MM.1S (cell line): ENCODE measurements around the gene CDKN2D.

Source experiments
- DNase-seq: peaks from one replicate; pipeline ENCODE4 v3.0.0-alpha.2; 2015
- H2AFZ ChIP-seq: fragments of 300-600 bp; sonication (generic); 2 replicates; pipeline ENCODE4 v1.6.0; 2016; ENCODE audit warnings: antibody characterized with exemption, low read length
- H3F3A ChIP-seq: fragments of 300-600 bp; sonication (generic); 2 replicates; pipeline ENCODE4 v1.6.1; 2016; ENCODE audit warnings: mild to moderate bottlenecking, antibody characterized with exemption, low read length, moderate library complexity, mixed read lengths; ENCODE audit not compliant: insufficient read depth
- H3K27ac ChIP-seq: fragments of 300-600 bp; sonication (generic); 2 replicates; pipeline ENCODE4 v1.5.1; 2016; ENCODE audit warnings: mild to moderate bottlenecking, low read length
- H3K27me3 ChIP-seq: fragments of 300-600 bp; sonication (generic); replicated peaks from 2 replicates; pipeline ENCODE4 v1.6.0; 2016; ENCODE audit warnings: low read length; ENCODE audit not compliant: insufficient read depth
- H3K36me3 ChIP-seq: fragments of 300-600 bp; sonication (generic); replicated peaks from 2 replicates; pipeline ENCODE4 v1.6.1; 2016; ENCODE audit warnings: mild to moderate bottlenecking, low read length, mixed read lengths; ENCODE audit not compliant: insufficient read depth
- H3K4me1 ChIP-seq: fragments of 300-600 bp; sonication (generic); 2 replicates; pipeline ENCODE4 v1.6.1; 2016; ENCODE audit warnings: low read length, mixed read lengths
- H3K4me2 ChIP-seq: fragments of 300-600 bp; sonication (generic); 2 replicates; pipeline ENCODE4 v1.6.0; 2016; ENCODE audit warnings: low read depth, low read length
- H3K4me3 ChIP-seq: fragments of 300-600 bp; sonication (generic); 2 replicates; pipeline ENCODE4 v1.5.1; 2016; ENCODE audit warnings: low read length, mixed read lengths
- H3K79me2 ChIP-seq: fragments of 300-600 bp; sonication (generic); 2 replicates; pipeline ENCODE4 v1.6.1; 2016; ENCODE audit warnings: mixed run types, low read length, mixed read lengths
- H3K9ac ChIP-seq: fragments of 300-600 bp; sonication (generic); 2 replicates; pipeline ENCODE4 v1.6.1; 2016; ENCODE audit warnings: low read length, mixed read lengths
- H3K9me2 ChIP-seq: fragments of 300-600 bp; sonication (generic); replicated peaks from 2 replicates; pipeline ENCODE4 v1.6.1; 2016; ENCODE audit warnings: mild to moderate bottlenecking, low read length, mixed read lengths; ENCODE audit not compliant: insufficient read depth
- H3K9me3 ChIP-seq: fragments of 300-600 bp; sonication (generic); replicated peaks from 2 replicates; pipeline ENCODE4 v1.6.1; 2016; ENCODE audit warnings: mild to moderate bottlenecking, low read length, mixed read lengths; ENCODE audit not compliant: insufficient read depth
- H4K20me1 ChIP-seq: fragments of 300-600 bp; sonication (generic); 2 replicates; pipeline ENCODE4 v1.6.1; 2016; ENCODE audit warnings: mild to moderate bottlenecking, low read length, moderate library complexity, mixed read lengths; ENCODE audit not compliant: insufficient read depth
- CTCF ChIP-seq: fragments of 300-600 bp; sonication (generic); IDR thresholded peaks from 2 replicates; pipeline ENCODE4 v1.5.1; 2016; ENCODE audit warnings: antibody characterized with exemption, low read length, mixed read lengths
- EZH2 ChIP-seq: fragments of 300-600 bp; sonication (generic); optimal IDR thresholded peaks from 2 replicates; pipeline ENCODE3; 2017; ENCODE audit warnings: low read depth, mild to moderate bottlenecking, antibody characterized with exemption, low read length, mixed read lengths
- EZH2phosphoT487 ChIP-seq: fragments of 300-600 bp; sonication (generic); IDR thresholded peaks from 2 replicates; pipeline ENCODE4 v1.6.1; 2018; ENCODE audit warnings: antibody characterized with exemption, low read length

The CDKN2D gene

GRCh38 chr19:10517361-10517759 is 51.4 kb downstream of the CDKN2D start, which contains the start of gene S1PR5:
TSS of gene S1PR5 (minus strand) at chr19:10517447. CDS start at chr19:10515011, 2,436 bp downstream.
- Histone ChIP-seq H4K20me1 (no peaks in the 10 kb centered on the region), H3K79me2 (no peaks in the 10 kb centered on the region), H3K4me1 (no peaks in the 10 kb centered on the region), H3K9me2 (no peaks in the 10 kb centered on the region), H3K4me3 (no peak within 1 kb of the TSS), H3K4me2 (peak within 1 kb of the TSS; percentile 27; the same call in 1 of the 2 replicates), H3K27me3 (peaks cover 76% of the 10 kb centered on the region), H3K36me3 (no peaks in the 10 kb centered on the region), H3K27ac (no peak within 1 kb of the TSS), H3K9ac (no peak within 1 kb of the TSS), H3K9me3 (no peaks in the 10 kb centered on the region), H3F3A (no peaks in the 10 kb centered on the region), H2AFZ (no peak within 1 kb of the TSS)
- no peak for DNase-seq
- no peak for TF ChIP-seq CTCF
- no peak for TF ChIP-seq EZH2
- no peak for TF ChIP-seq EZH2phosphoT487

- Histone ChIP-seq H2AFZ (no peak overlapping the region), H3K9me3 (no peaks in the 10 kb centered on the region), H3K4me2 (peak overlapping the region; percentile 27; the same call in 1 of the 2 replicates), H3K27me3 (peaks cover 78% of the 10 kb centered on the region), H3K36me3 (no peaks in the 10 kb centered on the region), H4K20me1 (no peaks in the 10 kb centered on the region), H3K4me1 (no peaks in the 10 kb centered on the region), H3K27ac (no peak overlapping the region), H3K4me3 (no peak overlapping the region), H3K79me2 (no peaks in the 10 kb centered on the region), H3F3A (no peaks in the 10 kb centered on the region), H3K9me2 (no peaks in the 10 kb centered on the region), H3K9ac (no peak overlapping the region)
- DNase-seq, result no peak
- TF ChIP-seq EZH2, result no peak
- TF ChIP-seq EZH2phosphoT487, result no peak
- no peak for TF ChIP-seq CTCF
Observed at GRCh38 chr19:10516671-10517286, 52.0 kb downstream of the CDKN2D start.
